Measurements from ENCODE around the gene DRAM1.

DRAM1 gene

DNA sequence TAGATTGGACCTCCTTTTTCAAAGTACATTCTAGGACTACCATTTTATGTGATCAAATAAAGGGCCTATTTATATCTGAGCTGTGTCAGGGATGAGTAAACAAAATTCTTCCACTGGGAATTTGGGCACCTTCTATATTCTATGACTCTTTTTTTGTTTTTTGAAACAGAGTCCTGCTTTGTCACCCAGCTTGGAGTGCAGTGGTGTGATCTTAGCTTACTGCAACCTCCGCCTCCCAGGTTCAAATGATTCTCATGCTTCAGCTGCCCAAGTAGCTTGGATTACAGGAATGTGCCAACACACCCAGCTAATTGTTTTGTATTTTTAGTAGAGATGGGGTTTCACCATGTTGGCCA is 64.8 kb downstream of the DRAM1 start:
- no peak for DNase-seq

DNA sequence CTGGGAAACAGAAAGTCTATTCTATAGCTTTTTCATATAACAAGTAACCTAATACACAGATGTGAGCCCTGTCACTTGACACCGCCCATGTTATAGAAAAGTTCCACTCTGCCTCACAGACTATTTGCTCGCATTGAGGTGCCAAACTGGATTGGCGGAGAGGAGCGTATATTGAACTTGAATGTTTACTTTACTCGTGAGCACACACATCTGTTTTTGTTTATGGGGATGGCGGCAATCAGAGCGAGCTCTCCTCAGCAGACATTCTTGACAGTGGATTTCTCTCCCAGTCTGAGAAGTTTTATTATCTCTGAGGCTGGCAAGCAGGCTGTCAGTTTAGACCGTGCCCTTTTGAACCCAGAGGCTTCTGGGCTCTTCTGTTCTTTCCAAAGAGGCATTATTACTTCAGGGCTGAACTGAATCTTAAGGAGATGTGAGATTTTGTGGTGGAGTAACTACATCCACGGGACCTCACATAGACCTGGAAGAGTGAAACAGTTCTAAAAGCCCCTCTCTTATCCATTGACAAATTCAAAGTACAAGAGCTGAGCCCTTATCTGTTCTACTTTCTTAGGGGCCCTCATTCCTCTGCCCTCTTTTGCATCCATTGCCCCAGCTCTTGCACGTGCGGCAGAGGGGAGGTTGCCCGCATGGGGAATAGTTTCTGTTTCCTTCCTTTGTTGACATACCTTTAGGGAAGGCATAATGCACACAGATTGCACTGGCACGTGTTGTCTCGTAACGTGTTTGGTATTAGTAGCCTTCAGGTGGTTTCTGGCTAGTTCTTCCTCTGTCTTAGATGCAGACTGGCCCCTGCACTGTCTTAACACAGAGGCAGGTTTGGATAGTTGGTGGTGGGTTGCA is 68.2 kb downstream of the DRAM1 start:
- no peak for DNase-seq

DNA sequence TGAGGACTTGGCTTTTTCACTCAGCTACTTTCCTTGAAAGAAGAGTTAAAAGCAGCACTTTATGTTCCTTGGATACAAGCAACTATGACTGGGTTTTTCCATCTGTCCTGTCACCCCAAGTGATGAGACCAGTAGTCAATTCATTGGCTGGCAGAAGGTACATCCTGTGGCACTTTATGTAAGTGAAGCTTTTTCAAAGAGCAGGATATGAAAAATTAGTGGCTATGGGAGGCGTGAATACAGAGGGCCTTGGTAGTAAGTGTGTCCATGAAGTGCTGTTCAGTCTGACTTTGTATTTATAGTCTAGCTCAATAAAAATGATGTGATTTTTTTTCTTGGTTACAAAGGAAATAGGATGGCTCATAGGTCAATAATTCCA is 68.8 kb downstream of the DRAM1 start:
- no peak for DNase-seq

DNA sequence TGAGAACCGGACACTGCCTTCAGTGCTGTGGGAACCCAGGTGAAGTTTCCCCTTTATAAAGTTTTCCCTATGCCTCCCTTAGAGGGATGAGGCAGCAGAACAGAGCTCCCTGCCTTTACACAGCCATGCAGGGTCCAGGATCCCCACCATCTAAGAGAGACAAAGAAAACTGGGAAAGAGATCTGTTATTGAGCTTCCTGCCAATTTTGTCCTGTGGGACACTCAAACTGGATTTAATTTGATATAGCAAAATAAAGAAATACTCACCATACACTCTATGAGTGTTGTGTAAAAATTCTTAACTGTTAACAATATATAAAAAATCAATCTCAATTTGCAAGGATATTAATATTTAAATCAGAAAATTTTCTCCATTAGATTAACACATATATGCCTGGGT is 69.9 kb downstream of the DRAM1 start:
- DNase-seq = no peak

DNA sequence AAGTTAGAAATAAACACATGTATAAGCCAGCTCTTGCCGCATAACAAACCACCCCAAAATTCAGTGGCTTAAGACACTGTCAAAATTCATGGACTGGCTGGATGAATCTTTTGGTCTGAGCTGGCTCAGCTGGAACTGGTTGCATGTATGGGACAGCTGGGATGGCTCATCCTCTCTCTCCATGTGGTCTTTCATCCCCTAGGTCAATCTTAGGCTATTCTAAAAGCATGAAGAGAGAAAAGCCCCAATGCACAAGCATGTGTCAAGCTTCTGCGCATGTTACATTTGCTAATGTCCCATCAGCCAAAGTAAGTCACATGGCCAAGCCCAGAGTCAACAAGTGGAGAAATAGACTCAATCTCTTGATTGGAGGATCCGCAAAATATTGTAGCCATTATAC is 71.0 kb downstream of the DRAM1 start:
- no peak for DNase-seq

DNA sequence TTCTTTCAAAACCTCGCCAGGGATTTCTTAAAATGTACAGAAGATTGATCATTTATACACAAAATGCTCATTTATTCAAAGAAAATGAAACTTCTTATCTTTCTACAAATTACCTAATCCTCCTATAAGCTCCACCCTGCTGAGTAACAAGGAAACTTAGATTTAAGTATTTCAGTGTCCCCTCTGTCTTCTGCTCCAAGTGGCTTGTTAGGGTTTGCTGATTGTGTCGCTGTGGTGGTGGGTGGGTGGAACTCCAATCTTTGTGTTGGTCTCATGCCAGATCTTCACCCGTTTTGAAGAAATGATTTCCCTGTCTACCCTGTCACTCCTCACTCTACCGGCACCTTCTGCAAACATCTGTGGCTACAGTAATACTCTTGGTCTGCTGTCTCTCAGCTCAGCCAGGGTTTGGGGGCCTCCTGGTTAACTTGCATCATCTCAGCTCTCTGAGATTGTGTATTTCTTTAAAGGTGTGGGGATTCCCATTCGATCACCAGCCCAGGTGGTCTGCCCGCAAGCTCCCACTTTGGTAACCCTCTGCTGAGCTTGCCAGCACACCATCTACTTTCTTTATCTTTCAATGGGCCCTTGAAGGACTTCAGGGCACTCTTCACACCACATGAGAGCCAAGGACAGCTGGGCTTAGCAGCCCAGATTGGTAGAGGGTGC is 73.8 kb downstream of the DRAM1 start:
- DNase-seq = no peak

DNA sequence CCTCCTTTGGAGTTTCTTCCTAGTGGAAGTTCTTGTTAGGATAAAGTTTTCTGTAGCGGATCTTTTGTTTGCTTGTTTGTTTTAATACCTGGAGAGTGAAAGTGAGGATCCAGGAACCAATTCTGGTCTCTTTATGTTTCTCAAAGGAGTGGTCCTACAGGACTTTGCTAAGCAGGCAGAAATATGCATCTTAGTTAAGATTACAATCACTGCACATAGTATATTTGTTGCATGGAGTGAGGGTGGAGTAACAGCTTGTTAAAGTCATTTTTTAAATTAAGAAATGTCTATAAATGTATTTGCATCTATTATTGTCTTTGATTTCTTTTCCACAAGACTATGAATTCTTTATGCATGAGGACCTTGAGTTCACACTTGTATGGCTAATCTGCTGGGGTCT is 76.7 kb downstream of the DRAM1 start:
- DNase-seq = no peak

DNA sequence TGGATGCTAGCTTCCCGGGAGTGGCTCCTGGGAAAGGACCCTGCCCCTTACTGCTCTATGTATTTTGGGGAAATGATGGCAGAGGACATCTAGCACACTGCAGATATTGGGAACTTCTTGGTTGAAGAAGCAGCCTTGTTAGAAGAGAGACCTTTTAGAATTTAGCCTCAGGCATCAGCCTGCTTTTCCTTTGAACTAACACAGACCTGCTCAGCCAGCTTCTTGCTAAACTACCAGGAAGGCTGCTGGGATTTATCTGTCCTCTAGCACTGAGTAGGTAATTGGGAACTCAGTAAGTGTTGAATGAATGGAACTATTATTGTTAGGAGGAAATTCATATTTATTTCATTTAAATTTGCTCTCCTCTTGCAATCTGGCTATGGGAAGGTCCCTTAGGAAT is 77.3 kb downstream of the DRAM1 start:
- no peak for DNase-seq

DNA sequence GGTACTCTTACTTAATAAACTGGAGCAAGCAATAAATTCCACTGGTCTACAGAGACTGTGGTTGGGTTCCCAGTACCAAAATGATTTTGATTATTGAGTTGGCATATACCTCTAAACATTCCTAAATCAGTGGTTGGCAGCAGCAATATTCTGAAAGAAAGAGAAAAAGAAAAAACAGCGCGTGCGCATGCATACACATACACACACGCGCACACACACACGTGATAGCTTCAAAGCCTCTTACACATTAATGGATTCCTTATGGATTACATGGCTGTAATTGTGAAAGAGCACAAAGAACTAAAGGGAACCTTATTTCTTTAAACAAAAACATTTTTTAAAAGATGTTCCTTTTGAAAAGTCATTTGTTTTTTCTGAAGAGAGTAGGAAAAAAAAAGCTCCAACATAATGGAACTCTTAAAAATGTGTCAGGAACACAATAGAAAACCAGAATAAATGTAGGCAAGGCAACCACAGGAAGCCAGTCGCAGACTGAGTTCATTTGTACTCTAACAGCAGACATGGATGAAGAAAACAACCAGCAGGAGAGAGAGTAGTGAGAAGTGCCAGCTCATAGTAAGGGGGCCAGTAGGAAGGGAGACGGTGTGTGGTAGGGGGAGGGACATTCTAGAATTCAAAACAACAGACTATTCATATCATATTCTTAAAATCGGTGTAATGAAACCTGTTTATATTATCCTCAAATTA is 80.0 kb downstream of the DRAM1 start:
- no peak for DNase-seq

DNA sequence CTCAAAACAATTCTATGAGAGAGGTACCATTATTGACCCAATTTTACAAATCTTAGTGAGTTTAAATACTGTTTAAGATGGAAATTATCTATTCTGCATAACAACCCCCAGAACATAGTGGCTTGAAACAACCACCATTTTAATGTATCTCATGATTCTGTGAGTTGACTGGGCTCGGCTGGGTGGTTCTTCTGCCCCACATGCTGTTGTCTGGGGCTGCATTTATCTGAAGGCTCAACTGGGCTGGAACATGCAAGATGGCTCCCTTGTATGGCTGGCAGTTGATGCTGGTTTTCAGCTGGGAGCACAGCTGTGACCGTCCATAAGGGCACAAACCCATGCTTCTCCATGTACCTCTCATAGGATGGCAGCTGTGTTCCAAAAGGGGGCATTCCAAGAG is 82.2 kb downstream of the DRAM1 start:
- no peak for DNase-seq

DNA sequence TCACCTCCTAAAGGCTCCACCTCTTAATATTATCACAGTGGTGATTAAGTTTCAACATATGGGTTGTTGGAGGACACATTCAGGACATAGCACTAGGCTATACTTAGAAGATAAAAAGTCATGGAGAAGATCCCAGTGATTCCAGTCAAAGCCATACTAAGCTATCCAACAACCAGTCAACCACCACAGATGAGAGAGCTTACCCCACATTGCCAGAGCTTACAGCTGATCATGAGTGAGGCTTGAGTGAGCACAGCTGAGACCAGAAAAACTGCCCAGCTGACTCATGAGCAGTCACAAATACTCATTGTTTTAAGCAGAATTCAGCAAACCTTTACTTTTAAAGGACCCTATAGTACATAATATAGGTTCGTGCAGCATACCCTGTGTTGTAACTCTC is 85.1 kb downstream of the DRAM1 start:
- no peak for DNase-seq

DNA sequence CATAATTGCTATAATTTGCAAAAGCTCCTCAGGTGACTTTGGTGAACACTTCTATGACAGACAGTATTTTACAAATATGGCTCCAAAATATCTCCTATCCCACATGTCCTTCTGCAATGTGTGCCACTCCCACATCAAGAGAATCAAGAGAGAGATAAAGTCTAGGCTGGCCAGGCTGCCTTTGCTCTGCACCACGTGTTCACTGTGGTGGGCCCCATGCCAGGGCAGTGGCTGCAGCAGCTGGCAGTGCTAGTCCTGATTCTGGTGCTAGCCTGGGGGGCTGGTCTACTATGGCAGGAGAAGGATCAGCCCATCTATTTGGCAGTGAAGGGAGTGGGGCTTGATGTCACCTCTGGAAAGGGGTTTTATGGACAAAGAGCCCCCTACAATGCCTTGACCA is 86.3 kb downstream of the DRAM1 start:
- DNase-seq = no peak

DNA sequence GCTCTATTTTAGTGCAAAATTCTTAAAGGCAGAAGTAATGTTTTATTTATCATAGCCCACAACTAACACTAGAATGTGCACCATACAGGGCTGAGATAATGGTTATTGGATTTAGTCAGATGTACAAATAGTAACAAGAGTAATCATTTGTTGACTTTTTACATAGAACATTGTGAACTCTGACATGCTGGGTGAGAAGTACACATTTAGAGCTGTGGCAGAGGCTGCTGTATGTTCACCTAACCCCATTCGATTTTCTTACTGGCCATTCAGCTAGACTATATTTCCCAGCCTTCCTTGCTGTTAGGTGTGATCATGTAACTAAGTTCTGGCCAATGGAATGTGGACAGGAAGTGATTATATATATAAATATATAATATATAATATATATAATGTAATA is 89.1 kb downstream of the DRAM1 start:
- DNase-seq = no peak

DNA sequence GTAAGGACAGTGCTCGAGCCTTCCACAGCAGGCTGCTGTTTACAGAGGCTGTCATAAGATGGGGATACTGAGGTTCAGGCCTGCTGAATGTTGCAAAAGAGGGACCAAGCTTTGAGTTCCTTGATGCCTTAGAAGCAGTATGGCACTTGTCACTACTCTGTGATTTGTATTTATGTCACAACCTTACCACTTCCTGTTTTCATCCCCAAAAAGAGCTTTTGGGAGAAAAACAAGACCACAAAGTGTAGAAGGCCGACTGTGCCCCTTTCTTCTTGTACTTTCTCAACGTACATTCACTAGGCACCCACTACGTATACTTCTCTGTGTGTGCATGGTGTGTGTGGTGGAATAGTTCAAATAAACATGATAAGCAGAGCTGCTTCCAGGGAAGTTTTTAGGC is 90.1 kb downstream of the DRAM1 start:
- DNase-seq = peak; percentile 19

DNA sequence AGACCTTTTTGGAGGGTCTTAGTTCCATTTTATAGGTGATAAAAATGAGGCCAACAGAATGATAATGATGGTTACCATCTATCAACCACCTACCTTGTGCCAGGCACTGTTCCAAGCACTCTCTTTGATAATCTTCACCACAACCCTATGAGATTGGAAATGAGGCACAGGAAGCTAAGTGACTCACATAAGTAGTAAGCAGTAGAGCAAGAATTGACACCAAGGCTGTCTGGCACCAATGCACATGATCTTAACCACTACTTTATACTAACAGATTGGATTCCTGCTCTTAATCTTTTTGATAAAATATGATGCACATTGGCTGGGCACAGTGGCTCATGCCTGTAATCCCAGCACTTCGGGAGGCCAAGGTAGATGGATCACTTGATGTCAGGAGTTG is 91.4 kb downstream of the DRAM1 start:
- no peak for DNase-seq

Data from inflammatory macrophage treated with lipopolysaccharide for 4 hours (primary cell).